Measurements from ENCODE around the gene ZNF415. TPM values are rescaled to one million over a fixed set of nuclear protein-coding genes. Genes with fewer than 3 reads are reported as not detected.
"Not testable (repeated sequence)": the region's sequence is repeated elsewhere in the genome, so short reads cannot be mapped to it uniquely, and the experiment has no call there.

Gene ZNF415
- total RNA-seq, 1 donor from 2014 or later = 0.73 TPM

DNA sequence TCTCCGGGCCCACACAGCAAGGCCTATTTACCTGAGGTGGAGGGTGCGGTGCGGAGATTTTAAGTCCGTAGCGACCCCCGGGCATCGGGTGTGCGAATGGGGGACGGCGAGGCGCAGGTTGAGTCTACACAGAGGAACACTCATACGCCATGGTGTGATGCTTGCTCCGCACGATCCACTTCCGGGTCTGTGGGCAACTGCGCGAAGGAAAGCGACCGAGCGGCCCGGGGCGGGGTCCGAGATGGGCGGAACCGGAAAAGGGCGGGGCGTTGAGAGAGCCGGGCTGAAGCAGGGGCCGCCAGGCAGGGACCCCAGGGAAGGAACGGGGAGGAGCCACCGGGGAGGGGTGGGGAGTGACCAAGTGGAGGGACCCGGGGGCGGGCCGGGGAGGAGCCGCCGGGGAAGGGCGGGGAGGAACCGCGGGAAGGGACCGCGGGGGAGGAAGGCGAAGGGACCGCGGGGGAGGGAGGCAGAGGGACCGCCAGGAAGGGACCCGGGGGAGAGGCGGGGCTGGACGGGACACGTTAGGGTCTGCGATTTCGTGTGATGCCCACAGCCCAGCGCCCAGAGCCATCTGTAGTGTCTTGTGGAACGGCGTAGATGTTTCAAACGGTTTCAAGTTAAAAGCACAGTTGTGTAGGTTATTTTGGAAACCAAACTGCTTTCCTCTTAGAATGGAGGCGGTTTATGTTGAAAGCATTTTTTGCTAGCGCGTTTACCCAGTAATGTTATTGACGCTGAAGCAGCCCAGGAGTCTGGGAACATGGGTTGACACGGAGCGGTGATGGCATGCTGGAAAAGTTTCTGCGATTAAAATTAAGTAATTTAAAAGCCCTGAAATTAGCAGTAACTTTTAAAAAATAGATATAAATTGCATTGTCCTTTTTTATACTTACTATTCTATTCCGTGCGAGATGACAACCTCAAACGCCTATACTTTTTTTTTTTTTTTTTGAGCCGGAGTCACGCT, 29.2 kb downstream of the ZNF415 start, which contains the start of gene ZNF160:
Gene ZNF160, minus strand, starts transcription at position 189 of the 970 bp plus-strand sequence. CDS start 17,146 bp downstream, outside the sequence.
- intact Hi-C loops (cut with micrococcal nuclease) = loop anchor here (1.0 to 10.0 kb wide), 15 partner anchors 55 to 1055 kb away; partner anchors contain the start of genes MYADM, ZNF432, ZNF468 and ZNF480

DNA sequence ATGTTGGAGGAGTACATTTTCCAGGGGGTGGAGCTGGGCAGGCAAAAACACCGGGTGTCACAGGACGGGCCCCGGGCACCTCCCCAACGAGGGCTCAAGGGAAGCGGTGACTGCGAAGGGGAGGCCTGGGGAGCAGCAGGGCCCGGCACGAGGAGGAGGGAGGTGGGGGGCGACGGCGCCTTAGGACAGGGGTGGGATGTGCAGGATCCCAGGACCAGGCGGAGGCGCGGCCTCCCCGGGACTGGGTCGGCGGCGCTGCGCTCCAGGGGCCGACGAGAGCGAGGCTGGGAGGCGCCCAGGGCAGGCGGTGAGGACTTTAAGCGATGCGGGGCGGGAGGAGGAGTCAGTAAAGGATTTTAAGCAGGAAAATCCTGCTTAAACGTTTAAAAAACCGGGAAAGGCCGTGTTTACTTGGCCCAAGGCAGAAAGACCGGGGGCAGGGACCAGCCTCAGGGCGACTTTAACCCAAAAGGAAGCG, 29.9 kb downstream of the ZNF415 start:
- intact Hi-C loops (cut with micrococcal nuclease) = loop anchor here (1.0 to 10.0 kb wide), 15 partner anchors 56 to 1054 kb away; partner anchors contain the start of genes MYADM, ZNF432, ZNF468 and ZNF480

DNA sequence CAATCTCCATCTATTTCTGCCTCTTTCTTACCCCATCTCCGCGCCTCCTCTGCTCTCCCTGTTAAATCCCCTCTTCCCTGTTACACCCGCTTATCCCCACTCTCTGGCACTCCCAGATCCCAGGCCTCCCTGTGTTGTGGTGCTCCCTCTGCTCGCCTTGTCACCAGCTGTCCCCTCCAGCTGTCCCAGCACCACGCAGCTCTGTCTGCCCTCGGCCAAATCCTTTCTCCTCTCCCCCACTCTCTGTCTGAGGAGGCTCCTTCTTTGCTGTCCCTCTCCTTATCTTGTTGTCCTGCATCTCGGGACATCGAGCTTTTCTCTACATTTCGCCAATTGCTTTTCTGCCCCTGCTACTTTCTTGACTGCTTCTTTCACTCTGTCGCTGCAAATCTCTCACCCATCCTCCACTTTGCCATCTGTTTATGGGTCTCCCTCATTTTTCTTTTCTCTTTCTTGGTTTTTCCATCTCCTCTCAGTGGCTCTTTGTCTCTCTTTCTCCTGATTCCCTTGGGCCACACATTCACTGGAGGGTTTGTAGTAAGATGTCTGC, 30.4 kb downstream of the ZNF415 start:
- intact Hi-C loops (cut with micrococcal nuclease) = loop anchor here (2.0 to 10.0 kb wide), 7 partner anchors 110 to 1053 kb away; partner anchors contain the start of genes MYADM, ZNF432, ZNF480 and ZNF525

DNA sequence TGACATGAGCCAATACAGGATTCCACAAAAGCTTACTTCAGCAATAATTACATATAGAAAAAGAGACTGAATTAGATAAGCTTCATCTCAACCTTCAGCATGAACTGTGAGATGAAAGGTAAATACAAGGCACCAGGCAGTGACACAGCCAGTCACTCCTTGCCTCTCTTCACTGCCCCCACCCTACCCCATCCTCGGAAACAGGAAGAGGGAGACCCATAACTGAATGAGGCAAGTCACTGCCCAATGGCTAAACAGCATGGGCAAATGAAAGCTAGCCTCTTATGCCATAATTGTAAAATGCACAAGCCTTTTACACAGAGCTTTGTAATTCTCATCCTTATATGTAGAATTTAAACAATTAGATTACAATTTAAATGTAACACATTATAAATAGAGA, 31.2 kb downstream of the ZNF415 start:
- intact Hi-C loops (cut with micrococcal nuclease) = loop anchor here (5.0 to 10.0 kb wide), 4 partner anchors 109 to 766 kb away; partner anchors contain the start of genes MYADM, ZNF525 and ZNF808

DNA sequence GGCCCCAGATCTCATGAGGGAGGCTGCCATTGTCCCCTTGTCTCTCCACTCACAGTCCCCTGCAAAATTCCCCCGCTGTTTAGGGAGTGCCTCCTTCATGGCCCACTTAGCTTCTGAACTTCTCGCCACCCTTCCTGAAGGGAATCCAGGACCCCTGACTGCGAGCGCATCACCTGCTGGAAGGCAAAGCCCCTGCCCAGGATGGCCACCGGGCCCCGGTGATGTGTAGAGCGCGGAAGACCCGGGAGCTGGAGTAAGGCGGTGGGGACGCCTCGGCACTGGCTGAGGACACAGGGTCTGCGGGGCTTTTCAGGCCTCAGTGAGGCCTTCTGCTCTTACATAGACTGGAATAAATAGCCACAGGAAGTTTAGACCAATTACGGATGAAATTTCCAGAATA, 34.1 kb downstream of the ZNF415 start:
- intact Hi-C loops (cut with micrococcal nuclease) = loop anchor here (2.0 kb wide), 1 partner anchor 28 kb away; no protein-coding TSS in a partner anchor

DNA sequence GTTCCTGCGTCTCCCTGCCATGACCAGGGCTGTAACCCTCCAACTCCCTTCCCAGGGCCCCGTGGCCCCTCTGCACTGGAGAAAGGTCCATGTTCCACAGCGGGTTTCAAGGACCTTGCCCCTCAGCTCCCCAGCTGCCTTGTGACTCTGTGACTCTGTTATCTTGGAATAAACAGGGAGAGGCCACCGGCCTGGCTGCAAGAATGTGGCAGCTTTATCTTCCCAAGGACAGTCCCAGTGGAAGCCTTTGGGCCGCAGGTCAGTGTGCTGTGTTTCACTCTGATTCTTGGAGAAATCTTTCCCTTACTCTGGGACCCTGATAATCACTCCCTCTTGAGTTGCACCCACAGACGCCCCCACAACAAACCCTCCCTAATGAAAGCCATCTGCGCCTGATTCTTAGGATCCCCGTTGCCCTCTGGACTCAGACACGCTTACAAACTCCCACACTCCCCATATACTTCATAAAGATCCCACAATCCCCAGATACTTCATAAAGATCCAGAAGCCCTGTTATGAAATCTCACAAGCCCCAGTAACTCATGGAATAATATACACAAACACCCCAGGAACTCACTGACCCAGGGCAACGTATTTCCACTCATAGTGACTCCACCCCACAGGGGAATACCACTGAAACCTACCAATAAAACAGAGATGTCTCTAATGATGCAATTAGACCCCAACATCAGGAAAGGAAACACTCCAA, 35.6 kb downstream of the ZNF415 start:
- intact Hi-C loops (cut with micrococcal nuclease) = not testable (repeated sequence)

DNA sequence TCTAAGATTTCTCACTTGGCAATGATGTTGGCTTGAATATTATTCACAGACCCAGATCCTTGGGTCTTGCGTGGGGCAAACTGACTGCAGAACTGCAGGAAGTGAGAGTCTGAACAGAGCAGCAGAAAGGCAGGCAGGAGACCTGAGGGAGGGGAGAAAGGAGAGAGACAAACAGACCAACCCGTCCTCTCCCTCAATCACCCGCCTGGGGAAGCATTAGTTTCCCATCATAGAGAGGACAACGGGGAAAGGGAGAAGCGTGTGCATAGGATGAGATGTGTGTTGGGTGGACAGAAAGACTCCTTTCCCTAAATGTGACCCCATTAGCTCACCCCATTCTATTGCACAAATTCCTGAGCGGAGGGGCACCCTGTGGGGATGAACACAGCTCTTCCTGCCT, 36.1 kb downstream of the ZNF415 start:
- intact Hi-C loops (cut with micrococcal nuclease) = not testable (repeated sequence)

DNA sequence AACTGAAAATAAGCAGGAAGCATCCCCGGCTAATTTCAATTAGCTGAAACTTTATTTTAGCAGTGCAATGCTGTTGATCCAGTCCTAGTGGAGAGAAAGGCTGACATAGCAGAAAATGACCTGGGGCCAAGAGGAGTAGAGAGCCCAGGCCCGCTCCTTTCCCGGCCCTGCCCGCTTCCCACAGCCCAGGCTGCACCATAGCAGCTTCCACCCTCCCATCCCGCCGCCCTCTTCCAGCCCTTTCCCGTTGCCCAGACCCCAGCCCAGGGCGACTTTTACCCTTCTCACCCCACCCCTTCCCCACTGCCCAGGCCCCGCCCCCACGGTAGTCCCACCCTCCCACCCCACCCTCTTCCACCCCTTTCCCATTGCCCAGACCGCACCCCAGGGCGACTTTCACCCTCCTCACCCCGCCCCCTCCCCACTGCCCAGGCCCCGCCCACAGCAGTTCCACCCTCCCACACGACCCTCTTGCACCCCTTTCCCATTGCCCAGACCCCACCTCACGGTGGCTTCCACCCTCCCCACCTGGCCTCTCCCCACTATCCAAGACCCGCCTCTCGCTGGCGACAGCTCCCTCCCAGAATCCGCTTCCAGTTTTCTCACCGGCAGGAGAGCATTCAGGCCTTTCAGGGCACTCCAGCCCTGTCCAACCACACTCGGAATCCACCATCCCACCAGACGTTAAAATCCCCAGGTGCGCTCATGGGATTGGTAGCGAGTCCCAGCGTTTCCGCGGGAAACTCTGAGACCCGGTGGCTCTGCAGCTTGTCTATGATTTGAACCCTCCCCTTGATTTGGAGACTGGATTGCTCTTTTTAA, 37.7 kb downstream of the ZNF415 start:
- intact Hi-C loops (cut with micrococcal nuclease) = no loop called here

DNA sequence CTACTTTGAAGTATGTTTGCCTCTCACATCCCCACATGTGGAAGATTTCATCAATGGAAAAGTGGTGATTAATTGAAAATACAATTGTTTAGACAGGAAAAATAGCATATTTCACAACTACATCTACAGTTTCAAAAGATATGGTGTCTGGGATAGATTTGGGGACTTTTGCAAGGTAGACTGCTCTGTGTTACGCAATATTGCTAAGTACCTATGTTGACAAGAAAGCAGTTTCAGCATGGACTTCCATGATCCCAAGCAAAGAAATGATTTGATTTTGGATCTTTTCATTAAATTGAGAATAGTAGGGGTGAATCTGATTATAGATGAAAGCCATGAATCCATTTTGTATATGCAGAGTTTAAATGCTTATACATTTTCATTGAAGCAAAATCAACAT, 40.0 kb downstream of the ZNF415 start:
- intact Hi-C loops (cut with micrococcal nuclease) = no loop called here

DNA sequence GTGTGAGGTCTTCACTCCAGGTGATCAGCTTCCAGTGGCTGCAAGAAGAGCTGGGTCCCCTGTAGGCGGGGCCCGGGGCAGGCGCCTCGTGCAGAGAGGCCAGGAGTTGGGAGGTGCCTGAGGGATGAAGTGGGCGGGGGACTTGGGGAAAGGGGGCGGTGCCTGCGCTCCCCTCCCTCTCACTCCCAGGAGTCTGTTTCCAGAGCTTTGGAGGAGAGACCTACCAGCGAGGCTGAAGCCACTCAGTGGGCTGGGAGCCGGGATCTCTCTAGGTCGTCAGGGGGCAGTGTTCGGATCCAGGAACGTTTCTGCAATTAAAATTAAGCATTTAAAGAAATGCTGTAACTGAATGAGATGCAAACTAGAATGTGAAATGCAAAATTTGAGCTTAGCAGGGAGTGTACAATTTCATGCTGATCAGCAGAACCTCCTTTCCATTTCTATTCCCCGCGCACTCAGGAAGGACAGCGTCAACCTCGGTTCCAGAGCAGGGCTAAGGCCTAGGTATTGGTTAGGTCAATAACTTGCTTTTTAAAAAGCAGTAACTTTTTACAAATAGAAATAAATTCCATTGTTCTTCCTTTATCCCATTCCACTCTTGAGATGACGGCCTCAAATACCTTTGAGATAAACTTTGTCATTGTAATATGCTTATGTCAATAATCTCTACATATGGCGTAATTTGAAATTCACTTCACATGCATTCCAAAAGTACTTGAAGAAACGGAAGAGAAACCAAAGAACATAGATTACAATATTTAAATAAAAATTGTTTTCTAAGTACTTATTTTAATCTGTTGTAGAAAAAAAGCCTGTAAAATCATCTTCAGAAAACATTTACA, 41.1 kb downstream of the ZNF415 start:
- intact Hi-C loops (cut with micrococcal nuclease) = no loop called here

DNA sequence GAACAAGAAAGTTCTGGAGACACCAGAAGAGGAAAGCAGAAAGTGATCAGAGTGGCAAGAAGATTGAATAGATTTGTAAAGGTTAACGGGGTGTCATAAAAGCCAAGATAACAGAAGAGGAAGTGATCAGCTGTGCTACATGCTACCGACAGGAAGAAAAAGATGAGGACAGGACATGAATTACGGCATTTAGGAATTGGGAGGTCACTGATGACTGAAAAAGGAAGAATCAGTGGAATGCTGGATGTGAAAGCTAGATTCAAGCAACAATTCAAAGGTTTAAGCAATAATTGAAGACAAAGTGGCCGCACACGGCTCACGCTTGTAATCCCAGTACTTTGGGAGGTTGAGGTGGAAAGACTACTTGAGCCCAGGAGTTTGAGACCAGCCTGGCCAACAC, 44.6 kb downstream of the ZNF415 start:
- intact Hi-C loops (cut with micrococcal nuclease) = no loop called here

DNA sequence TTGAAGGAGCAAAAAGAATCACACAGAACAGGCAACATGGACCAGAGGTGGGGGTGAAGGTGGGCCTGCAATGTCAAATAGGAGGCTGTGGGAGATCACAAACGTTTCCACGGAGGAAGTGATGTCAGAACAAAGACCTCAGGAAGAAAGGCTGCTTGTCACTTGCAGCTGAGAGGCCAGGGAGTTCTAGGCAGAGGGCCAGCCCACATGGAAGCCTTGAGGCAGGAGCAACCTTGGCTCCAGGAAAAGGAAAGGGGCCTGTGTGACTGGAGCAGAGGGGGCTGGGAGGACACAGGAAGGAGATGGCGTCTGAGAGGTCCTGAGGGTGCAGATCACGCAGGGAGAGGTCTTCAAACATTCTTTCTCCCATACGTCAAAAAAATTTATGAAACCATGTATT, 45.8 kb downstream of the ZNF415 start:
- intact Hi-C loops (cut with micrococcal nuclease) = no loop called here

DNA sequence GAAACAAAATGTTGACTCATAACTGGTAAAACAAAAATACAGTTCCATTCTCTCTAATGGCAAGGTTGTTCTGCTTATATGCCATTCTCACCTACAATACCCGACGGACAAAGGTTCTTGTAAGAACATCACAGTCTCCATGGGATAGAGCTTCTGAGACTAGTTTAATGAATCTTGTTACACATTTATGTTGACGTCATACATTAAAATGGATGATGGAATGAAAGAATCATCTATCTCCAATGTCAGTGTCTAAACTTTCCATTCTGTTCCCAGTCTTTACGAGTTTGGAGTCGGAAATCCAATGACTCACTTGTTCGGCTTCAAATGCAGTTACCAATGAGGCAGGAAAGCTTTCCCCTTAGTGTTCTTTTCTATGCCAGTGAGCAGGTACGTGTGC, 47.2 kb downstream of the ZNF415 start:
- intact Hi-C loops (cut with micrococcal nuclease) = no loop called here

DNA sequence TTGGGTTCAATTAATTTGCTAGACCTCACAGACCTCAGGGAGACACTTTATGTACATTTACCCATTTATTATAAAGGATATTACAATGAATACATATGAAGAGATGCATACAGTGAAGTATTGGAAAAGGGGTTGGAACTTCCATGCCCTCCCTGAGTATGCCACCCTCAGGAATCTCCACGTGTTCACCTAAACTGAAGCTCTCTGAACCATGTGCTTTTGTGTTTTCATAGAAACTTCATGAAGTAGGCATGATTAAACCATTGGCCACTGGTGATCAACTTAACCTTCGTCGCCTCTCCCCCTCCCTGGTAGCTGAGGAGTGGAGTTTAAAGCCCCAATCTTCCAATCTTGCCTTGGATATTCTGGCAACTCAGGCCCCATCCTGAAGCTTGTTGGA, 49.8 kb downstream of the ZNF415 start:
- intact Hi-C loops (cut with micrococcal nuclease) = no loop called here

DNA sequence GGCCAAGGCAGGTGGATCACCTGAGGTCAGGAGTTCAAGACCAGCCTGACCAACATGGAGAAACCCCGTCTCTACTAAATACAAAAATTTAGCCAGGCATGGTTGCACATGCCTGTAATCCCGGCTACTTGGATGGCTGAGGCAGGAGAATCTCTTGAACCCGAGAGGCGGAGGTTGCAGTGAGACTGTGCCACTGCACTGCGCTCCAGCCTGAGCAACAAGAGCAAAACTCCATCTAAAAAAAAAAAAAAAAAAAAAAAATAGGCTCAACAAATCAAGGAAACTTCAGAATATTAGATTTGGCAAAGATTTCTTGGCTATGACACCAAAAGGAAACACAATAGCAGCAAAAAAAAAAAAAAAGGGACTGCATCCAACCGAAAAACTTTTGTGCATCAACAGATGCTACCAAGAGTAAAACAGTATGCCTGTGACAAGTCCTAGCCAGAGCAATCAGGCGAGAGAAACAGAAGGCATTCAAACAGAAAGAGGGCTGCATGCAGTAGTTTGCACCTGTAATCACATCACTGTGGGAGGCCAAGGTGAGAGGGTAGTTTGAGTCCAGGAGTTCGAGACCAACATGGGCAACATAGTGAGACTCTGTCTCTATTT, 53.3 kb downstream of the ZNF415 start:
- intact Hi-C loops (cut with micrococcal nuclease) = no loop called here

DNA sequence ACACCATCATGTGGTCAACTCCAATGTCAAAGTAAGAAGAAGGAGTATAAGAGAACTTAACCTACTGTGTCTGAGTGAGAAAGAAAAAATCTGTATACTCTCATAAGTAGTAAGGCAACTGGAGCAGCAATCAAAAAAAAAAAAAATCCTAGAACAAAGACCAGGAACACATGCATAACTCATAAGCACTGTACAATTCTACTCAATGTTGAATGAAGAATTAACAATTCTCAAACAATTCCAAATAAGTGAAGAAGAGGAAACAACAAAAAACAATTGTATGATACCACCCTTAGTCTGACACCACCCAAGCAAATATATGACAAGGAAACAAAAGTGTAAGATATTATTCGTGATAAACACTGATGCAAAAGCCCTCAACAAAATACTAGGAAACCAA, 54.0 kb downstream of the ZNF415 start:
- intact Hi-C loops (cut with micrococcal nuclease) = no loop called here

DNA sequence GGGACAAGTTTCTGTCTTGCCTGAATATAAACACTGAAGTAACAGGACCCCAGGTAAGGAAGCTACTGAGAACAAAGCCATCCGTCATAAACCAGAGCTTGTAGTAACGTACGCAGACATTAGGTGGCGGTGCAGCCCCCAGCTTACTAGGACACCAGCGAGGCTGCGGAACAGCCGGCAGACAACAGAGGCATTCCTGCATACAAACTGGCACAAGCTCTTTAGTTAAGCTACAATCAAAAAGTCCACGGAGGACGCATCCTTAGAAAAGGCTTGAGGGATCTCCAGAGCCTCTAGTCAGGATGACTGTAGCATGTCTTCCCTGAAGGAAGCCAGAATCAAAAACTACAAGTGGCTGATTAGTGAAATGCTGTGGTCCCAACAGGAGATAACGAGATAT, 55.7 kb downstream of the ZNF415 start:
- intact Hi-C loops (cut with micrococcal nuclease) = no loop called here

DNA sequence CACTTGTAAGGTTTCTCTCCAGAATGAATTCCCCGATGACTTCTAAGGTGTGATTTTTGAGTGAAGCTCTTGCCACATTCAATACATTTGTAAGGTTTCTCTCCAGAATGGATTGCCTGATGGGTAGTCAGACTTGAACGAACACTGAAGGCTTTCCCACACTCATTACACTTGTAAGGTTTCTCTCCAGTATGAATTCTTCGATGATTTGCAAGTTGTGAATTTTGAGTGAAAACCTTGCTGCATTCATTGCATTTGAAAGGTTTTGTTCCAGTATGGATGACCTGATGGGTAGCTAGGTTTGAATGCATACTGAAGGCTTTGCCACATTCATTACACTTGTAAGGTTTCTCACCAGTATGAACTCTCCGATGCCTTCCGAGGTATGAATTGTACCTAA, 63.9 kb downstream of the ZNF415 start:
- intact Hi-C loops (cut with micrococcal nuclease) = no loop called here

DNA sequence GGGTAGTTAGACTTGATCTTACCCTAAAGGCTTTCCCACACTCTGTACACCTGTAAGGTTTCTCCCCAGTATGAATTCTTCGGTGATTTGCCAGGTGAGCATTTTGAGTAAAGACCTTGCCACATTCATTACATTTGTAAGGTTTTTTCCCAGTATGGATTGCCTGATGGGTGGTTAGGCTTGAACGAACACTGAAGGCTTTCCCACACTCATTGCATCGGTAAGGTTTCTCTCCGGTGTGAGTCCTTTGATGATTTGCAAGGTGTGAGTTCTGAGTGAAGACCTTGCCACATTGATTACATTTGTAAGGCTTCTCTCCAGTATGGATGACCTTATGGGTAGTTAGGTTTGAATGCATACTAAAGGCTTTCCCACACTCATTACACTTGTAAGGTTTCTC, 64.5 kb downstream of the ZNF415 start:
- intact Hi-C loops (cut with micrococcal nuclease) = no loop called here
